Astrocyte of the spinal cord (primary cell): ENCODE data around the gene SCN1A.

Source experiments
- DNase-seq: peaks from one replicate; pipeline ENCODE4 v3.0.0; 2011; ENCODE audit warnings: low read depth, low spot score
- H3K4me3 ChIP-seq: 2 replicates; pipeline ENCODE4 v1.5.1; 2011; ENCODE audit warnings: low read depth, mild to moderate bottlenecking, low read length, moderate library complexity
- in situ Hi-C: cut with HindIII; loops from 2 replicates; pipeline ENCODE4 v1.10.0; 2017; ENCODE audit warnings: low sequenced_read_pairs
- TF ChIP-seq, protein P1 (sequence below): IDR thresholded peaks from 2 replicates; pipeline ENCODE4 v1.5.1; 2012; ENCODE audit warnings: low read depth, mild to moderate bottlenecking, low read length, inconsistent platforms

Gene SCN1A

DNA sequence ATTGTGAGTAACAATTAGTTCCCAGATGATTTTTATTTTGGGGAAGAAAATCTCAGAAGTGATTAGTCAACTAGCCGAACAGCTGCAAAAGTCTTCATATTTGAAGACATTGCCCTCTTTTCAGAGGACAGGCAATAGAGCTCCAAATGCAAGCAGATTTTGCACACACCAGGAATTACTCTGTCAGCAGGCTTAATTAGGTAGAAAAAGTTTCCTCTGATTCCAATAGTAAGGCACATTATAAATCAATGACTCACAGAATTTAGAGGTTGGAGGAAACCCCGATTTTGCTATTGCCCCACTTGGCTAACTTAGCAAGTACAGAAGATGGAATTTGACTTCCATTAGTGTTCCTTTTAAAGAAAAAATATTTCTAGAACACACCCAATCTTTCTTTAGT is 30.7 kb upstream of the SCN1A start:
- no peak overlapping the region for H3K4me3 ChIP-seq
- in situ Hi-C loops: no loop called here
- no peak for DNase-seq
- TF ChIP-seq, protein P1, sequence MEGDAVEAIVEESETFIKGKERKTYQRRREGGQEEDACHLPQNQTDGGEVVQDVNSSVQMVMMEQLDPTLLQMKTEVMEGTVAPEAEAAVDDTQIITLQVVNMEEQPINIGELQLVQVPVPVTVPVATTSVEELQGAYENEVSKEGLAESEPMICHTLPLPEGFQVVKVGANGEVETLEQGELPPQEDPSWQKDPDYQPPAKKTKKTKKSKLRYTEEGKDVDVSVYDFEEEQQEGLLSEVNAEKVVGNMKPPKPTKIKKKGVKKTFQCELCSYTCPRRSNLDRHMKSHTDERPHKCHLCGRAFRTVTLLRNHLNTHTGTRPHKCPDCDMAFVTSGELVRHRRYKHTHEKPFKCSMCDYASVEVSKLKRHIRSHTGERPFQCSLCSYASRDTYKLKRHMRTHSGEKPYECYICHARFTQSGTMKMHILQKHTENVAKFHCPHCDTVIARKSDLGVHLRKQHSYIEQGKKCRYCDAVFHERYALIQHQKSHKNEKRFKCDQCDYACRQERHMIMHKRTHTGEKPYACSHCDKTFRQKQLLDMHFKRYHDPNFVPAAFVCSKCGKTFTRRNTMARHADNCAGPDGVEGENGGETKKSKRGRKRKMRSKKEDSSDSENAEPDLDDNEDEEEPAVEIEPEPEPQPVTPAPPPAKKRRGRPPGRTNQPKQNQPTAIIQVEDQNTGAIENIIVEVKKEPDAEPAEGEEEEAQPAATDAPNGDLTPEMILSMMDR: no peak

DNA sequence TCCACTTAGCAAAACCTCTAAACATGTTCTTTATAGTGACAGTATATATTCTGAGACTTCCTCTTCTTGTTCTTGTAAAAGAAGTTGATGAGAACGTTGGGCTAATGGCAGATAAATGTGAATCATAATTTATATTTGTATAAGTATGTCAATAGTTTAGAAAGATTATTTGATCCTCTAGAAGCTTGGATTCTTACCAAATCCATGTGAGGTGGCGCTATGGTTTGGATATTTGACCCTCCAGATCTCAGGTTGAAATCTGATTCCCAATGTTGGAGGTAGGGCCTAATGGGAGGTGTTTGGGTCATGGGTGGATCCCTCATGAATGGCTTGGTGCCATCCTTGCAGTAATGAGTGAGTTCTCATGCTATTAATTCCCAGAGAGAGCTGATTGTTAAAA is 29.8 kb upstream of the SCN1A start:
- H3K4me3 ChIP-seq: no peak overlapping the region
- no peak for DNase-seq
- in situ Hi-C loops: no loop called here
- TF ChIP-seq, protein P1: no peak

DNA sequence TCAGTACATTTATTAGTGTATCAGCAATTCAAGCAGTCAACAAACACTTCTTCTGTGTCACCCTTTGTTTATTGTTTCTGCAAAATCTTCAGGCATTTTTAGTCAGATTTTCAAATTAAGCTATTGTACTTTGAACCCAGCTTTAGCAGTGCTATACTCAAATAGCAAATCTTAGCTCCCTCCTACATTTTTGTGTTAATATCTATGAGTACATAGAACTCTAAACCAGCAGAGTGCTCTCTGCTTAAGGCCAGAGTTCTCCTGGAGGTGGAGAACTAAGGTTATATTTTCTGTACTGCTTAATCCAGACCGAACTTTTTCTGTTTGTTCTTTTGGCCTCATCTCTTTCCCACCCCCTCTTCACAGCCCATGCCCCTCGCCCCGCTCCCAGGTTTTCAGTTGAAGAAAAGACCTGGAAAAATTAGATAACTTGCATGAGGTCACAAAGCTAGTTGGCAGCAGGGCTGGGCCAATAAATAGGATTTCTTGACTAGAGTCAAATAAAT is 29.2 kb upstream of the SCN1A start:
- in situ Hi-C loops: no loop called here
- no peak overlapping the region for H3K4me3 ChIP-seq
- TF ChIP-seq, protein P1: no peak
- DNase-seq: no peak

DNA sequence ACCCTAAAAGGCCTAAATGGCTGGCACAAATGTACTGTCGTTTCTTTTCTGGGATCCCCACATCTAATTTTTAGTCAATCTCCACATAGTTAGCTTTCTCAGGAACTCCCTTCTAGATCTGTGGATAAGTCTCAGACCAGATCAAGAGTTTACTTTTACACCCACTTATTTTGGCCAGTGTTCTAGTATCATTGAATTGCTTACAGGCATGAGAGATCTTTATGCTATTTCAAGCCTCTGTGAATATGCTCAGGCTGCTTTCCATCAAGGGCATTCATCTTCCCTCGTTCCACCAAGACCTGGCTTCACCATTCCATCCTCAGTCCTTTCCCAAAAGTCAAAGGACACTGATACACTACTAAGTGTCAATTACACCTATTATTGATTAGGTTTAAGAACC is 27.8 kb upstream of the SCN1A start:
- TF ChIP-seq, protein P1: no peak
- H3K4me3 ChIP-seq: no peak overlapping the region
- DNase-seq: no peak
- in situ Hi-C loops: no loop called here

DNA sequence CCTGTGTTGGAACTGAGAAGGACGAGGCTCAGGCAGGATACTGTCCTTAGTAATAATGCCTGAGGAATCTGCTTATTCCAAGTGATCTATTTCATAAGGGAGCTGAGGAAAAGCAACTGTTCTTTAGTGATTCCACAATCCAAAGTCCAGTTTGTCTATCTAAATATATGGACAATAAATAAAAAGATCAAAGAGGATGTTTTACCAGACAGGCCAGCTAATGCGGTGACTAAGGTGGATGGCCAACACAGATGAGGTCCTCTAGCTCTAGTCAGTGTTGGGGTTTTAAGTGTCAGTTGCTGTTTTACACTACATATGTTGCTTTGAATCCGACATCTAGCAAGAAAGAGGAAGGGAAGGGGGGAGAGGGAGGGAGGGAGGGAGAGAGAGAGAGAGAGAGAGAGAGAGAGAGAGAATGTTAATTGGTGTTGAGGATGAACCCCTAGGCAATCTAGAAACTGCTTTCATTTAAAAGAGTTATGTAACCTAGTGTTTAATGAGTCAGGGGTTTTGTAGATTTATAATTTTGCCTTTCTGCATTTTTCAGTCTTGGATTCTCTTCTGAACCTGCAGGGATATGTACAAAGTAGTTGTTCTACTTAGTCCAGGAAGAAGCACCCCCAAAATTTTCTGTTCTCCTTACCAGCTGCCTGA is 27.0 kb upstream of the SCN1A start:
- TF ChIP-seq, protein P1: no peak
- no peak for DNase-seq
- H3K4me3 ChIP-seq: no peak overlapping the region
- in situ Hi-C loops: no loop called here

DNA sequence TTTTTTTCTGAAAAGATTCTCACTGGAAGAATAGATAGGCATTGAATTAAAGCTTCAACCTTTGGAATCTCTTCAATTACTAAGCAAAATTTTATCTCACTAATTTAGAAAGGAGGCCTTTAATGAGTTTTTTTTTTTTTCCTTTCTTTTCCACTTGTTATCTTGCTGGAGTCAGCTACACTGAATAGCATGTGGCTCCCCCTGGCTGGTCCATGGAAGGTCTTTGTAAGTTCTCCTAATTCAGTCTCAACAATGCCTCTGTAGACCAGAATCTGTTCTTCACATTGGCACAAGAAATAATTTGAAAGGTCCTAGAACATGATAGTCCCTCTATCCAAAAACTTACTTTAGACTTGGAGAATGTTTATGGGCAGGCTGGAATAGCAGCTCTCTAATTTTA is 24.2 kb upstream of the SCN1A start:
- in situ Hi-C loops: no loop called here
- TF ChIP-seq, protein P1: no peak
- DNase-seq: no peak
- no peak overlapping the region for H3K4me3 ChIP-seq
